ENCODE measurements around the gene ARHGEF4. TPM values are rescaled to one million over a fixed set of nuclear protein-coding genes. Genes with fewer than 3 reads are reported as not detected.

The ARHGEF4 gene
- total RNA-seq, 3 donors from 2014 or later = 0.94 to 14.0 (median 1.5) TPM

GRCh38 chr2:130878933-130879332 lies 42.2 kb downstream of the ARHGEF4 start:
- ATAC-seq = no peak
- Histone ChIP-seq H3K4me3 (no peak overlapping the region), H3K36me3 (ENCODE audit: low read depth) (no peaks in the 10 kb centered on the region), H3K9me3 (no peaks in the 10 kb centered on the region), H3K4me1 (ENCODE audit: low read depth) (no peaks in the 10 kb centered on the region)
- no peak for DNase-seq
- intact Hi-C loops (cut with DNase I, micrococcal nuclease) = no loop called here
- TF ChIP-seq CTCF (IDR thresholded peaks at IDR 0.05) = no peak

- Histone ChIP-seq H3K36me3 (ENCODE audit: low read depth) (no peaks in the 10 kb centered on the region), H3K9me3 (no peaks in the 10 kb centered on the region), H3K4me1 (ENCODE audit: low read depth) (no peaks in the 10 kb centered on the region), H3K4me3 (no peak overlapping the region)
- DNase-seq (no peak), ATAC-seq (no peak)
- TF ChIP-seq CTCF (IDR thresholded peaks at IDR 0.05) = no peak
- intact Hi-C loops (cut with DNase I, micrococcal nuclease) = no loop called here
Observed at GRCh38 chr2:130882111-130882690, 45.5 kb downstream of the ARHGEF4 start.

- no peaks in the 10 kb centered on the region for H3K4me1 ChIP-seq (ENCODE audit: low read depth)
- ATAC-seq = no peak
- TF ChIP-seq CTCF (IDR thresholded peaks at IDR 0.05) = no peak
- no peaks in the 10 kb centered on the region for H3K36me3 ChIP-seq (ENCODE audit: low read depth)
- no peaks in the 10 kb centered on the region for H3K9me3 ChIP-seq
- no peak overlapping the region for H3K4me3 ChIP-seq
- intact Hi-C loops (cut with DNase I, micrococcal nuclease) = no loop called here
- no peak for DNase-seq
Observed at GRCh38 chr2:130882991-130883390, 46.3 kb downstream of the ARHGEF4 start.

- TF ChIP-seq CTCF (IDR thresholded peaks at IDR 0.05) = no peak
- intact Hi-C loops (cut with DNase I, micrococcal nuclease) = no loop called here
- ATAC-seq = no peak
- H3K4me1 ChIP-seq (ENCODE audit: low read depth) = no peaks in the 10 kb centered on the region
- no peak for DNase-seq
- no peak overlapping the region for H3K4me3 ChIP-seq
- no peaks in the 10 kb centered on the region for H3K9me3 ChIP-seq
- no peaks in the 10 kb centered on the region for H3K36me3 ChIP-seq (ENCODE audit: low read depth)
Observed at GRCh38 chr2:130883496-130883895, 46.8 kb downstream of the ARHGEF4 start.

GRCh38 chr2:130884013-130884412 lies 47.3 kb downstream of the ARHGEF4 start:
- ATAC-seq (no peak), DNase-seq (no peak)
- H3K36me3 ChIP-seq (ENCODE audit: low read depth) = no peaks in the 10 kb centered on the region
- H3K4me3 ChIP-seq = no peak overlapping the region
- no peaks in the 10 kb centered on the region for H3K9me3 ChIP-seq
- no peak for TF ChIP-seq CTCF (IDR thresholded peaks at IDR 0.05)
- intact Hi-C loops (cut with DNase I, micrococcal nuclease) = no loop called here
- no peaks in the 10 kb centered on the region for H3K4me1 ChIP-seq (ENCODE audit: low read depth)

GRCh38 chr2:130884503-130884902 lies 47.8 kb downstream of the ARHGEF4 start:
- no peak for ATAC-seq
- intact Hi-C loops (cut with DNase I, micrococcal nuclease) = no loop called here

More at GRCh38 chr2:130884503-130884902, 47.8 kb downstream of the ARHGEF4 start:
- no peak overlapping the region for H3K4me3 ChIP-seq
- no peaks in the 10 kb centered on the region for H3K36me3 ChIP-seq (ENCODE audit: low read depth)
- H3K9me3 ChIP-seq = no peaks in the 10 kb centered on the region
- no peaks in the 10 kb centered on the region for H3K4me1 ChIP-seq (ENCODE audit: low read depth)
- no peak for DNase-seq
- no peak for TF ChIP-seq CTCF (IDR thresholded peaks at IDR 0.05)
